GM12872 (cell line): Measurements from ENCODE around the gene F8A1.

ENCODE experiments used
- CTCF ChIP-seq: IDR thresholded peaks from 3 replicates; pipeline ENCODE4 v1.5.1; 2011; ENCODE audit warnings: low read depth, mild to moderate bottlenecking, low read length, moderate library complexity; ENCODE audit not compliant: insufficient read depth

The F8A1 gene

GRCh38 chrX:154900323-154900722 is 14.2 kb downstream of the F8A1 start:
- TF ChIP-seq CTCF: no peak

- no peak for TF ChIP-seq CTCF
Observed at GRCh38 chrX:154902408-154902807, 16.3 kb downstream of the F8A1 start.

- no peak for TF ChIP-seq CTCF
Observed at GRCh38 chrX:154908821-154909220, 22.7 kb downstream of the F8A1 start.

GRCh38 chrX:154914052-154914451 is 27.9 kb downstream of the F8A1 start:
- no peak for TF ChIP-seq CTCF

- TF ChIP-seq CTCF: peak; percentile 62
Observed at GRCh38 chrX:154918060-154918483, 31.9 kb downstream of the F8A1 start.
